Mesenchymal stem cell (in vitro differentiated cells and primary cell): Measurements from ENCODE around the gene HERC2.

Experiments
- DNase-seq: peaks from one replicate; pipeline ENCODE4 v3.0.0-alpha.2; 2013
- H2AFZ ChIP-seq: one replicate; pipeline ENCODE4 v1.6.1; 2013; ENCODE audit warnings: low read depth, mild to moderate bottlenecking, control low read depth, inconsistent platforms, low read length, moderate library complexity
- H2AK5ac ChIP-seq: 2 replicates; pipeline ENCODE4 v1.6.1; 2013; ENCODE audit warnings: low read length, moderate library complexity, mild to moderate bottlenecking, inconsistent platforms; ENCODE audit not compliant: severe bottlenecking
- H2BK120ac ChIP-seq: one replicate; pipeline ENCODE4 v1.6.1; 2013; ENCODE audit warnings: low read depth, mild to moderate bottlenecking, inconsistent platforms, low read length, moderate library complexity
- H2BK12ac ChIP-seq, 2 experiments: one replicate each; pipeline ENCODE4 v1.6.1; 2013; ENCODE audit warnings: inconsistent platforms in 2 of 2, low read length in 2 of 2, mild to moderate bottlenecking in 2 of 2, moderate library complexity in 2 of 2, control low read depth in 1 of 2
- H2BK15ac ChIP-seq: one replicate; pipeline ENCODE4 v1.6.1; 2013; ENCODE audit warnings: mild to moderate bottlenecking, low read depth, inconsistent platforms; ENCODE audit not compliant: poor library complexity, severe bottlenecking
- H2BK5ac ChIP-seq: 2 replicates; pipeline ENCODE4 v1.6.1; 2013; ENCODE audit warnings: low read depth, mild to moderate bottlenecking, low read length, control low read depth, inconsistent platforms; ENCODE audit not compliant: poor library complexity, severe bottlenecking
- H3K14ac ChIP-seq, 2 experiments: one replicate each; pipeline ENCODE4 v1.6.1; 2013; ENCODE audit warnings: inconsistent platforms in 2 of 2, low read length in 2 of 2, control low read depth in 1 of 2, mild to moderate bottlenecking in 1 of 2, moderate library complexity in 1 of 2
- H3K18ac ChIP-seq, 2 experiments: one replicate each; pipeline ENCODE4 v1.6.1; 2013; ENCODE audit warnings: inconsistent platforms in 2 of 2, low read length in 2 of 2, control low read depth in 1 of 2, low read depth in 1 of 2, mild to moderate bottlenecking in 1 of 2
- H3K23ac ChIP-seq, 2 experiments: one replicate each; pipeline ENCODE4 v1.6.1; 2013; ENCODE audit warnings: inconsistent platforms in 2 of 2, low read length in 2 of 2, mild to moderate bottlenecking in 2 of 2, moderate library complexity in 2 of 2, control low read depth in 1 of 2
- H3K27ac ChIP-seq: 2 replicates; pipeline ENCODE4 v1.5.1; 2013; ENCODE audit warnings: mild to moderate bottlenecking, moderate library complexity, low read length, control low read depth, inconsistent platforms; ENCODE audit not compliant: poor library complexity, severe bottlenecking
- H3K27me3 ChIP-seq, 2 experiments: 2 replicates each; pipeline versions ENCODE4 v1.6.1 to v1.7.0; 2013; ENCODE audit warnings: low read length in 2 of 2, mild to moderate bottlenecking in 2 of 2, moderate library complexity in 2 of 2, control low read depth in 1 of 2, inconsistent platforms in 1 of 2; ENCODE audit not compliant: control insufficient read depth in 1 of 2, insufficient read depth in 1 of 2
- H3K36me3 ChIP-seq, 2 experiments: 2 replicates each; pipeline versions ENCODE4 v1.6.1 to v1.7.0; 2013; ENCODE audit warnings: low read length in 2 of 2, control low read depth in 1 of 2, inconsistent platforms in 1 of 2, low read depth in 1 of 2, mild to moderate bottlenecking in 1 of 2; ENCODE audit not compliant: insufficient read depth in 2 of 2, control insufficient read depth in 1 of 2
- H3K4ac ChIP-seq, 2 experiments: one replicate each; pipeline ENCODE4 v1.6.1; 2013; ENCODE audit warnings: inconsistent platforms in 2 of 2, low read length in 2 of 2, mild to moderate bottlenecking in 2 of 2, moderate library complexity in 2 of 2, control low read depth in 1 of 2, low read depth in 1 of 2
- H3K4me1 ChIP-seq: 2 replicates; pipeline ENCODE4 v1.6.1; 2013; ENCODE audit warnings: low read depth, low read length, control low read depth; ENCODE audit not compliant: control insufficient read depth, insufficient read depth
- H3K4me2 ChIP-seq: 2 replicates; pipeline ENCODE4 v1.6.1; 2013; ENCODE audit warnings: low read length, mild to moderate bottlenecking, inconsistent platforms; ENCODE audit not compliant: poor library complexity, severe bottlenecking
- H3K4me3 ChIP-seq, 2 experiments: 2 replicates each; pipeline versions ENCODE4 v1.5.1 to v1.7.0; 2013; ENCODE audit warnings: low read length in 2 of 2, mild to moderate bottlenecking in 2 of 2, control low read depth in 1 of 2, low read depth in 1 of 2; ENCODE audit not compliant: insufficient read depth in 1 of 2
- H3K79me1 ChIP-seq: replicated peaks from 2 replicates; pipeline ENCODE4 v1.6.1; 2013; ENCODE audit warnings: mild to moderate bottlenecking, control low read depth, low read length, inconsistent platforms; ENCODE audit not compliant: poor library complexity, severe bottlenecking
- H3K9ac ChIP-seq: 2 replicates; pipeline ENCODE4 v1.7.0; 2013; ENCODE audit warnings: mild to moderate bottlenecking, low read length, moderate library complexity
- H3K9me3 ChIP-seq: 2 replicates; pipeline ENCODE4 v1.7.0; 2013; ENCODE audit warnings: mild to moderate bottlenecking, low read length; ENCODE audit not compliant: control insufficient read depth
- H4K8ac ChIP-seq: one replicate; pipeline ENCODE4 v1.6.1; 2013; ENCODE audit warnings: inconsistent platforms, mild to moderate bottlenecking, low read length, moderate library complexity
- H4K91ac ChIP-seq: one replicate; pipeline ENCODE4 v1.6.1; 2013; ENCODE audit warnings: mild to moderate bottlenecking, low read length, inconsistent platforms
- WGBS: methylation state at CpG from one replicate; pipeline ENCODE4 v1.1.7; 2013; ENCODE audit warnings: mixed read lengths; 5-methylcytosine and 5-hydroxymethylcytosine counted together

The HERC2 gene

DNA sequence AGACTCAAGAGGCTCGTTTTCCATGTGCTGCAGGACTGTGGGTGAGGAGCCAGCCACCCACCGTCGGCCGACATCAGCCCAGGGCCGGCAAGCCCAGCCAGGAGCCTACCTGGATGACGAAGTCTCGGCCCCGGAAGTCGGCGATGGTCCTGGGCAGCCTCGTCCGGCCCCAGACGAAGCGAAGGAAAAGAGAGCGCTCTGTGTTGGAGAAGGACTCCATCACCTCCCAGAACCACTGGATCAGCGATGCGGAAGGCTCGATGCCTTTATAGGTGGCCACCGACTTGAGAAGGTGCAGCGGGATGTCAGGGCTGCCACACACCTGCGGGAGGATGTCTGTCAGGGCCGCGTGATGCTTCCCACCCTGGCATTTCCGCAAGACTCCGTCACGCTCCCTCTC is 209.0 kb downstream of the HERC2 start:
- Histone ChIP-seq H3K27me3 (peaks cover 0 to 1% of the 10 kb centered on the region in 2 experiments), H3K4ac (no peak overlapping the region), H2BK15ac (no peak overlapping the region), H2BK12ac (no peak overlapping the region), H3K18ac (no peak overlapping the region), H2AFZ (no peak overlapping the region), H2BK5ac (no peak overlapping the region), H3K4me2 (no peak overlapping the region), H3K14ac (no peak overlapping the region), H3K9ac (no peak overlapping the region), H3K4me1 (peaks cover 13% of the 10 kb centered on the region), H2AK5ac (no peak overlapping the region), H3K36me3 (peaks cover 66 to 70% of the 10 kb centered on the region in 2 experiments), H4K8ac (no peak overlapping the region), H2BK120ac (no peak overlapping the region), H3K4me3 (no peak overlapping the region), H4K91ac (no peak overlapping the region), H3K27ac (no peak overlapping the region), H3K79me1 (peaks cover 13% of the 10 kb centered on the region), H3K9me3 (no peaks in the 10 kb centered on the region), H3K23ac (no peak overlapping the region)
- no peak for DNase-seq
- WGBS, result 96% methylated on average over 26 of the region's 26 CpGs

DNA sequence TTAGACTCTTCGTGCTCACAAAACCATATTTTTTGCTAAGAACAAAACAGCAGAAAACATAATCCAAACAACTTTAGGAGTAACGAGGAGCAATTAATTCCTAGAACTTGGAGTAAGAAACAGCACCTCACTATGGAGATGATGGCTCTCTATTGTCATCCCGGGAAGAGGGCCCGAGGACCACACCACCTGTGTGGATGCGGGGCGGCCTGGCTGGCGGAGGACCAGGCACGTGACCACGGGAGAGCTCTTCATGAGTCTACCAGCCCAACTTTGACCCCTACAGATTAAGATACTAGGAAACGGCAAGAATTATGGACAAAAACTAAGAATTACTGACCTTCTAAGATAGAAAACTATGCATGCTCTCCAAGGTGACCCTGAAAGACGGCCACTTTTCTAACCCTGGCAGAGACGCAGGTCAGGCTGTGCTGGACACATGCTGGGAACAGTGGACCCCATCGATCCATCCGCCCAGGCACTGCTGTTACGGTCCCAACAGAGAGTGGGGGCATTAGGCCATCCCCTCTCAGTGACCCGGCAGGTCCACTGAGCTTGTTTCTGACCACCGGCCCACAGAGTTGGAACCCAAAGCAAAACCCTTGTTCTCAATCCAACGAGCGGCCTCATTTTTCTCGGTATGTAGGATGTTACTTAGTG is 209.7 kb downstream of the HERC2 start:
- Histone ChIP-seq H2BK12ac (no peak overlapping the region), H4K91ac (no peak overlapping the region), H2BK120ac (no peak overlapping the region), H3K79me1 (peaks cover 12% of the 10 kb centered on the region), H3K9me3 (no peaks in the 10 kb centered on the region), H2BK5ac (no peak overlapping the region), H2AFZ (no peak overlapping the region), H3K18ac (no peak overlapping the region), H3K4ac (no peak overlapping the region), H3K36me3 (peaks cover 60 to 63% of the 10 kb centered on the region in 2 experiments), H3K9ac (no peak overlapping the region), H3K4me3 (no peak overlapping the region), H2BK15ac (no peak overlapping the region), H4K8ac (no peak overlapping the region), H3K23ac (no peak overlapping the region), H3K27me3 (peaks cover 0 to 5% of the 10 kb centered on the region in 2 experiments), H3K4me1 (peaks cover 18% of the 10 kb centered on the region), H3K14ac (no peak overlapping the region), H2AK5ac (no peak overlapping the region), H3K4me2 (no peak overlapping the region), H3K27ac (no peak overlapping the region)
- no peak for DNase-seq
- WGBS, result 97% methylated on average over 20 of the region's 20 CpGs

DNA sequence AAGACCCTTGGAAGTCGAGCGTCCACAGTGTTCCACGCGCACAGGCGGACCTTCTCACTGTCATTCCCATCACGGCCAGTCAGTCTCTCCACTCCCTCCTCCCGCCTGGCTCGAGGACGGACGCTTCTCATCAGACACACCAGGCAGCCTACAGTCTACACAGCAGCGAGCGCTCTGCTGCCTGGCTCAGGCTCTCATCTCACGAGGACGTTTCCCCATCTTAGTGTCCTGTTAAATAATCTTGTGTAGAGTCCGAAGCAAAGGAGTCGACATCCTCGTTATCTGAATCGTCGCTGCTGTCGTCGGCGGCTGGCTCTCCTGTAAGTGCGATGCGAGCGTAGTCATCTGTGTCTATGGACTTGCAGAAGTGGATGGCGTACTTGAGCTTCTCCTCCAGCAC is 210.4 kb downstream of the HERC2 start:
- no peak overlapping the region for H3K18ac ChIP-seq
- H3K23ac ChIP-seq, result no peak overlapping the region
- no peaks in the 10 kb centered on the region for H3K9me3 ChIP-seq
- H2BK12ac ChIP-seq, result no peak overlapping the region
- no peak overlapping the region for H2BK15ac ChIP-seq
- H2AK5ac ChIP-seq, result no peak overlapping the region
- DNase-seq, result no peak
- no peak overlapping the region for H2AFZ ChIP-seq
- no peak overlapping the region for H4K91ac ChIP-seq
- no peak overlapping the region for H3K4me3 ChIP-seq
- peaks cover 0 to 12% of the 10 kb centered on the region in 2 experiments for H3K27me3 ChIP-seq
- H3K4me2 ChIP-seq, result no peak overlapping the region
- peaks cover 9% of the 10 kb centered on the region for H3K79me1 ChIP-seq
- H3K4ac ChIP-seq, result no peak overlapping the region
- peaks cover 53 to 56% of the 10 kb centered on the region in 2 experiments for H3K36me3 ChIP-seq
- no peak overlapping the region for H3K9ac ChIP-seq
- no peak overlapping the region for H2BK120ac ChIP-seq
- no peak overlapping the region for H4K8ac ChIP-seq
- no peak overlapping the region for H3K27ac ChIP-seq
- H3K14ac ChIP-seq, result no peak overlapping the region
- no peak overlapping the region for H2BK5ac ChIP-seq
- H3K4me1 ChIP-seq, result peaks cover 23% of the 10 kb centered on the region
- WGBS, result 94% methylated on average over 26 of the region's 26 CpGs

DNA sequence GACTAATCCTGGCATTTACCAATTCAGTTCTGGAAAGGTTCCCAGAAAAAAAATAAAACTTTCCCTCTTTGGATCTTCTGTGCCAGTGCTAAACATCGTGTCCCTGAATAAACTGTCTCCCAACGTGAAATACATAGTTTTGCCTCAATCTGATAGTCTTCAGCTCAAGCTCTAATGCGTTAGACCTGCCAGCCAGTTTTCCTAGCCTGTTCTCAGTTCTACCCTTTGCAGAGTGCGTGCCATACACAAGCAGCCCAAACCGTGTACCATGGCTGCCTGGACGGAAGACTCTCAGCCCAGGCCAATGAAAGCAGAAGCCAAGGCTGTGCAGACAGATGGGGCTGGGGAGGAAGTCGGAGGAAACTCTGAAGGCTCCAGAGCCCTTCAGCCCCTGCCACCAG is 211.5 kb downstream of the HERC2 start:
- no peak overlapping the region for H2BK5ac ChIP-seq
- 91% methylated on average over 6 of the region's 7 CpGs for WGBS

More for the DNA sequence above, 211.5 kb downstream of the HERC2 start:
- no peak overlapping the region for H4K91ac ChIP-seq
- H3K4me2 ChIP-seq, result no peak overlapping the region
- H2BK12ac ChIP-seq, result no peak overlapping the region
- no peak overlapping the region for H3K4me3 ChIP-seq
- no peaks in the 10 kb centered on the region for H3K9me3 ChIP-seq
- H3K79me1 ChIP-seq, result peaks cover 7% of the 10 kb centered on the region
- H3K18ac ChIP-seq, result no peak overlapping the region
- H3K27ac ChIP-seq, result no peak overlapping the region
- no peak for DNase-seq
- peaks cover 7 to 22% of the 10 kb centered on the region in 2 experiments for H3K27me3 ChIP-seq
- no peak overlapping the region for H2BK120ac ChIP-seq
- no peak overlapping the region for H2BK15ac ChIP-seq
- H3K23ac ChIP-seq, result no peak overlapping the region
- H3K4me1 ChIP-seq, result peaks cover 31% of the 10 kb centered on the region
- H2AK5ac ChIP-seq, result no peak overlapping the region
- H3K9ac ChIP-seq, result no peak overlapping the region
- no peak overlapping the region for H3K14ac ChIP-seq
- no peak overlapping the region for H3K4ac ChIP-seq
- peaks cover 44 to 46% of the 10 kb centered on the region in 2 experiments for H3K36me3 ChIP-seq
- H2AFZ ChIP-seq, result no peak overlapping the region
- H4K8ac ChIP-seq, result no peak overlapping the region
